Measurements from ENCODE around the gene LILRA5. TPM values are rescaled to one million over a fixed set of nuclear protein-coding genes. Genes with fewer than 3 reads are reported as not detected.

Gene LILRA5
- 0.63 TPM for total RNA-seq

DNA sequence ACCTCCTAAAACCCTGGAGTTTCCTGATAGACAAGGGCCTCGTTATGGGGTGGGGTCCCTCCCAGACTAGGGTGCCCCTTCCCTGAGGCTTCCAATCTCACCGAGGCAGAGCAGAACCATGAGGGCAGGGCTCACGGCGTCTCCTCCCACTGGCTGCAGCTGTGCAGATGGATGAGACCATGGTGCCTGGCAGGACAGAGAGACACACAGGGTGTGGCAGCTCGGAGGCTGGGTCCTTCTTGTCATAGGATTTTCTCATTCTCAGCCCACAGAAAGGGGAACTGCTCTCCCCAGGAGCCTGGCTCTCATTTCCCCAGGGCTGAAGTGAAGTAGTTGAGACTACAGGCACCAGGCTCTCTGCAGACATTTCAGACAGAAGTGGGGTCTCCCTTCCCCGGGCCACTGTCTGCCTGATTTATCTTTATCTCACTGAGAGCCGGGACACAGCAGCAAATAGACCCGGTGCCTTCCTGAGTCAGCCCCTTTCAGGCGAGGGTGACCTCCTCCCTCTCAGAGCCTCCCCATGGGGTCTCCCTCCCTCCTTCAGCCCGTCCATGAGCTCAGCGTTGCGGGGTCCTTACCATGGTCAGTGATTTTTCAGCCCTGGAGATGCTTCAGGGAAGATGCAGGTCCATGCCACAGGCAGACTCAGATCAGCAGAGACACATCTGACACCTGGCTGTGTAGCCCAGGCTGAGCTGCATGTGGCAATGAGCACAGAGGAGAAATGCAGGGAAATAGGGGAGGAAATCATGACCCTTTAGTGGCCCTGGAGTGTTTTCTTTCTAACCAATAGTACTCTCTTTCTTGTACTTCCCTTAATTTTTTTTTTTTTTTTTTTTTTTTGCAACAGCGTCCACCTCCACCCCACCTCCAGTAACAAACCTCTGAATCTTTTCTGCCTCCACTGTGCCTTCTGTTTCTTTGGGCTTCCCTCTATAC is at the start of gene LILRA5:
Gene LILRA5, minus strand, starts transcription at position 731 of the 942 bp plus-strand sequence. Its CDS starts 147 bp downstream, at position 584.

DNA sequence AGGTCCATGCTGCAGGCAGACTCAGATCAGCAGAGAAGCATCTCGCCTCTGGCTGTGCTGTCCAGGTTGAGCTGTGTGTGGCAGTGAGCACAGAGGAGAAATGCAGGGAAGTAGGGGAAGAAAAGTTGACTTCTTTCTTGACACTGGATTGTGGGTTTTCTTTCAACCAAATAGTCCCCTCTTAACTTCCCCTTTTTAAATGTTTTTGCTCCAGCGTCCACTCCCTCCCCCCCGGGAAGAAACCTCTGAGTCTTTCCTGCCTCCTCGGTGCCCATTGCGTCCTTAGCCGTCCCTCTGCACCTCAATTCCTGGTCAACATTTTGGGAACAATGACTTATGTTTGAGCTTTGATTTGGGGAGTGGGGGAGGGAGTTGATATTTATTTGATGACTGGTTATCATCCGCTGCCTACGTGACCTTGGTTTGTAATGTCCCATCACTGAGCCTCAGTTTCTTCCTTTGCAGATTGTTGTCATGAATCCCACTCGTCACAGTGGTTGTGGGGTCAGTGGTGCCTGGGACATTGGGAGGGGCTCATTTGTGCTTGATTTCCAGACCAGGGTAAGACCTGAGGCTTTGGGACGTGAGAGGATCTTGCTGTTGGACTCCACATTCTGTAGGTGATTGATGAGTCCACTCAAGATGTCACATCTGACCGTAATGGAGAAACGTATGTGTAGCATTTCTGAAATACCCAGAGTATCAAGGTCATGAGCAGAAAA is 31.8 kb downstream of the LILRA5 start, which contains the start of gene LILRB2:
Gene LILRB2, minus strand, starts transcription at position 104 of the 722 bp plus-strand sequence. CDS start 614 bp downstream, outside the sequence.

DNA sequence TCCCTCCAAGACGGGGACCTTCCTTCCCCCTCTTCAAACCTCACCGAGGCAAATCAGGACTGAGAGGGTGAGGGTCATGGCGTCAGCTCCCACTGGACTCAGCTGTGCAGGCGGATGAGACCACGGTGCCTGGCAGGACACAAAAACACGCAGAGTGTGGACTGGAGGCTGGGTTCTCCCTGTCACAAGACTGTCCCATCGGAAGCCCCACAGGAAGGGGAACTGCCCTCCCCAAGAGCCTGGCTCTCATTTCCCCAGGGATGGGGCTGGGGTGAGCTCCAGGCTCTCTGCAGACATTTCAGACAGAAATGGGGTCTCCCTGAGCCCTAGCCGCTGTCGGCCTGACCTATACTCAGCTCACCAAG is 55.9 kb downstream of the LILRA5 start, which contains the start of gene LILRB5:
Gene LILRB5, minus strand, starts transcription at position 158 of the 365 bp plus-strand sequence. Its CDS starts 80 bp downstream, at position 78.

Small RNAs within 50 kb of the gene (small RNA-seq; reads per million reads assigned to genes)
- gene AC245884.12 (ENCODE audit: low replicate concordance), result not detected
- gene MIR4752 (ENCODE audit: low replicate concordance), result not detected
- not detected for gene RNU6-1307P (ENCODE audit: low replicate concordance)

Other genes with a start within 250 kb of the LILRA5 start
- gene VSTM1, start 249.3 kb downstream of the LILRA5 start, total RNA-seq, result not detected
- not detected for gene TARM1, start 231.8 kb downstream of the LILRA5 start, total RNA-seq
- gene OSCAR, start 212.4 kb downstream of the LILRA5 start, total RNA-seq, result not detected
- gene NDUFA3, start 210.3 kb downstream of the LILRA5 start, total RNA-seq, result 8.1 TPM
- 6.3 TPM for gene TFPT, start 197.5 kb downstream of the LILRA5 start, total RNA-seq
- 31.9 TPM for gene PRPF31, start 197.4 kb downstream of the LILRA5 start, total RNA-seq
- gene CNOT3, start 175.4 kb downstream of the LILRA5 start, total RNA-seq, result 14.1 TPM
- gene LENG1, start 153.4 kb downstream of the LILRA5 start, total RNA-seq, result 4.7 TPM
- gene TMC4, start 140.0 kb downstream of the LILRA5 start, total RNA-seq, result 1.3 TPM
- 26.3 TPM for gene MBOAT7, start 123.6 kb downstream of the LILRA5 start, total RNA-seq
- 26.0 TPM for gene TSEN34, start 121.9 kb downstream of the LILRA5 start, total RNA-seq
- gene RPS9, start 112.3 kb downstream of the LILRA5 start, total RNA-seq, result 935 TPM
- not detected for gene LILRB3, start 90.2 kb downstream of the LILRA5 start, total RNA-seq
- gene LILRA6, start 70.4 kb downstream of the LILRA5 start, total RNA-seq, result not detected
- not detected for gene LILRB5, start 55.9 kb downstream of the LILRA5 start, total RNA-seq
- gene LILRB2, start 32.1 kb downstream of the LILRA5 start, total RNA-seq, result not detected
- not detected for gene LILRA4, start 26.0 kb upstream of the LILRA5 start, total RNA-seq
- gene LAIR1, start 51.8 kb upstream of the LILRA5 start, total RNA-seq, result 1.3 TPM
- 64.5 TPM for gene TTYH1, start 102.3 kb upstream of the LILRA5 start, total RNA-seq
- gene LENG8, start 136.0 kb upstream of the LILRA5 start, total RNA-seq, result 89.5 TPM
- 3.4 TPM for gene LENG9, start 150.6 kb upstream of the LILRA5 start, total RNA-seq
- gene CDC42EP5, start 160.1 kb upstream of the LILRA5 start, total RNA-seq, result not detected
- gene LAIR2, start 189.7 kb upstream of the LILRA5 start, total RNA-seq, result not detected

Measured in parietal lobe (tissue), 2 donors.